Fibroblast of lung (primary cell): ENCODE data around the gene TUBGCP2. TPM values are rescaled to one million over a fixed set of nuclear protein-coding genes. Genes with fewer than 3 reads are reported as not detected.
"Not testable (repeated sequence)": the region's sequence is repeated elsewhere in the genome, so short reads cannot be mapped to it uniquely, and the experiment has no call there.

Experiments
- DNase-seq, 2 donors: peaks; one replicate each; pipeline versions ENCODE4 v3.0.0 to v3.0.0-alpha.2; 2010; ENCODE audit warnings: low read depth in 2 of 2
- H2AFZ ChIP-seq: 2 replicates; pipeline ENCODE4 v1.5.1; 2012; ENCODE audit warnings: low read length, control low read depth, inconsistent platforms
- H3K27ac ChIP-seq: 2 replicates; pipeline ENCODE4 v1.5.1; 2011; ENCODE audit warnings: low read length, control low read depth; ENCODE audit not compliant: insufficient read depth
- H3K27me3 ChIP-seq: 2 replicates; pipeline ENCODE4 v1.5.1; 2011; ENCODE audit warnings: mild to moderate bottlenecking, low read length; ENCODE audit not compliant: control insufficient read depth, insufficient read depth
- H3K36me3 ChIP-seq: 2 replicates; pipeline ENCODE4 v1.5.1; 2011; ENCODE audit warnings: low read length; ENCODE audit not compliant: control insufficient read depth, insufficient read depth
- H3K4me1 ChIP-seq: 2 replicates; pipeline ENCODE4 v1.5.1; 2011; ENCODE audit warnings: low read length; ENCODE audit not compliant: control insufficient read depth, insufficient read depth; ENCODE audit errors: extremely low read depth
- H3K4me2 ChIP-seq: 2 replicates; pipeline ENCODE4 v1.5.1; 2011; ENCODE audit warnings: low read length, control low read depth; ENCODE audit not compliant: insufficient read depth; ENCODE audit errors: extremely low read depth
- H3K4me3 ChIP-seq, 4 experiments: fragments of 200-600 bp in 1 of 4; sonication (generic) in 1 of 4; replicated peaks in 1 of 4; 2 replicates each; pipeline ENCODE4 v1.5.1; 2011 to 2016; ENCODE audit warnings: low read length in 4 of 4, low read depth in 3 of 4, mild to moderate bottlenecking in 3 of 4, control low read depth in 2 of 4, inconsistent platforms in 1 of 4, mixed read lengths in 1 of 4; ENCODE audit not compliant: insufficient read depth in 1 of 4; ENCODE audit errors: control extremely low read depth in 1 of 4
- H3K79me2 ChIP-seq: 2 replicates; pipeline ENCODE4 v1.5.1; 2012; ENCODE audit warnings: mild to moderate bottlenecking, low read length, inconsistent platforms; ENCODE audit not compliant: control insufficient read depth, insufficient read depth
- H3K9ac ChIP-seq: 2 replicates; pipeline ENCODE4 v1.5.1; 2011; ENCODE audit warnings: mild to moderate bottlenecking, low read length, control low read depth; ENCODE audit not compliant: insufficient read depth
- H3K9me3 ChIP-seq: 2 replicates; pipeline ENCODE4 v1.5.1; 2012; ENCODE audit warnings: low read depth, low read length; ENCODE audit not compliant: control insufficient read depth, insufficient read depth
- H4K20me1 ChIP-seq: 2 replicates; pipeline ENCODE4 v1.5.1; 2011; ENCODE audit warnings: low read length; ENCODE audit not compliant: control insufficient read depth, insufficient read depth; ENCODE audit errors: extremely low read depth
- CTCF ChIP-seq, 2 donors: IDR thresholded peaks in 1 of 2; conservative IDR thresholded peaks in 1 of 2; 1 replicate in 1 of 2; 2 replicates in 1 of 2; pipeline ENCODE4 v1.5.1; 2011 to 2012; ENCODE audit warnings: low read length in 2 of 2, control low read depth in 1 of 2, inconsistent platforms in 1 of 2, low read depth in 1 of 2, mild to moderate bottlenecking in 1 of 2
- EZH2 ChIP-seq: IDR thresholded peaks from 2 replicates; pipeline ENCODE4 v1.5.1; 2012; ENCODE audit warnings: low read length, control low read depth, mild to moderate bottlenecking; ENCODE audit errors: missing control alignments
- polyA plus RNA-seq, 2 donors: library from polyadenylated mRNA; depleted of rRNA in 1 of 2; stranded (reverse) in 1 of 2; unstranded in 1 of 2; fragments of >200 nt; gene quantifications; 2 replicates each; pipeline ENCODE4 v1.2.1, GENCODE V29; 2011 to 2012; ENCODE audit warnings: missing spikeins in 1 of 2
- total RNA-seq: library from RNA; depleted of rRNA; stranded (reverse); fragments of >200 nt; gene quantifications from 2 replicates; pipeline ENCODE4 v1.2.1, GENCODE V29; 2014

TUBGCP2 gene
- total and polyA plus RNA-seq, 2 donors (not counting 1 experiment from before 2014, with no cell fraction given): 31.0 to 60.8 TPM

GRCh38 chr10:133267829-133268228, 40.8 kb downstream of the TUBGCP2 start:
- no peak overlapping the region for H3K4me3 ChIP-seq
- H3K27ac ChIP-seq: no peak overlapping the region
- DNase-seq: no peak
- H3K27me3 ChIP-seq: no peaks in the 10 kb centered on the region
- no peaks in the 10 kb centered on the region for H3K79me2 ChIP-seq
- no peaks in the 10 kb centered on the region for H3K9me3 ChIP-seq
- H2AFZ ChIP-seq: no peak overlapping the region
- no peaks in the 10 kb centered on the region for H3K36me3 ChIP-seq
- H3K4me2 ChIP-seq: no peak overlapping the region
- TF ChIP-seq CTCF (conservative IDR thresholded peaks at IDR 0.05 in 1 of 2, IDR thresholded peaks at IDR 0.05 in 1 of 2; ENCODE audit: low read depth in 1 of 2, low read length in 2 of 2) (no peak), EZH2 (no peak)
- H3K4me1 ChIP-seq: no peaks in the 10 kb centered on the region
- no peak overlapping the region for H3K9ac ChIP-seq
- no peaks in the 10 kb centered on the region for H4K20me1 ChIP-seq

DNA sequence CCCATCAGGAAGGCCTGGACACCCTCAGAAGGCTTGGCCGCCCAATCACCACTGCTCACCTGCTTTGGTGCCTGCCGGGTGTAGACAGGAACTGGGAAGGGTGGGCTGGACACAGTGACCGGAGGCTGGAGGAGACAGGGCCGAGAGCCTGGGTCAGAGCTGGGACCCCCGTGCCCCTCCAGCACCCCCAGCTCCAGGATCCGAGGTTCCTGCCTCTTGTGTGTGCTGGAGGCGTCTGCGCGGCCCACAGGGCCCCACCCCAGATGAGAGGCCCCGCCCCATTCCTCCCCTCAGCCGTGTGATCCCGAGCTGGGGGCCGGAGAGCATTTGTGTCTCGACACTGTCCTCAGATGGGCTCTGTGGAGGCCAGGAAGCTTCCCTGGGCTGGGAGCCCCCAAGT, 41.4 kb downstream of the TUBGCP2 start:
- Histone ChIP-seq H3K27ac (no peak overlapping the region), H3K79me2 (no peaks in the 10 kb centered on the region), H3K4me1 (no peaks in the 10 kb centered on the region), H3K36me3 (no peaks in the 10 kb centered on the region), H3K4me3 (no peak overlapping the region), H3K9me3 (no peaks in the 10 kb centered on the region), H3K27me3 (no peaks in the 10 kb centered on the region), H3K4me2 (no peak overlapping the region), H4K20me1 (no peaks in the 10 kb centered on the region), H2AFZ (no peak overlapping the region), H3K9ac (no peak overlapping the region)
- DNase-seq: no peak
- TF ChIP-seq CTCF (conservative IDR thresholded peaks at IDR 0.05 in 1 of 2, IDR thresholded peaks at IDR 0.05 in 1 of 2; ENCODE audit: low read depth in 1 of 2, low read length in 2 of 2) (no peak), EZH2 (no peak)

GRCh38 chr10:133266056-133266795, 42.4 kb downstream of the TUBGCP2 start:
- Histone ChIP-seq H2AFZ (no peak overlapping the region), H3K4me1 (peaks cover 1% of the 10 kb centered on the region), H3K36me3 (no peaks in the 10 kb centered on the region), H3K9ac (no peak overlapping the region), H3K27me3 (no peaks in the 10 kb centered on the region), H3K27ac (no peak overlapping the region), H3K4me2 (no peak overlapping the region), H3K9me3 (no peaks in the 10 kb centered on the region), H3K79me2 (no peaks in the 10 kb centered on the region), H3K4me3 (no peak overlapping the region), H4K20me1 (no peaks in the 10 kb centered on the region)
- no peak for TF ChIP-seq CTCF (conservative IDR thresholded peaks at IDR 0.05 in 1 of 2, IDR thresholded peaks at IDR 0.05 in 1 of 2; ENCODE audit: low read depth in 1 of 2, low read length in 2 of 2)
- TF ChIP-seq EZH2: no peak
- no peak for DNase-seq

DNA sequence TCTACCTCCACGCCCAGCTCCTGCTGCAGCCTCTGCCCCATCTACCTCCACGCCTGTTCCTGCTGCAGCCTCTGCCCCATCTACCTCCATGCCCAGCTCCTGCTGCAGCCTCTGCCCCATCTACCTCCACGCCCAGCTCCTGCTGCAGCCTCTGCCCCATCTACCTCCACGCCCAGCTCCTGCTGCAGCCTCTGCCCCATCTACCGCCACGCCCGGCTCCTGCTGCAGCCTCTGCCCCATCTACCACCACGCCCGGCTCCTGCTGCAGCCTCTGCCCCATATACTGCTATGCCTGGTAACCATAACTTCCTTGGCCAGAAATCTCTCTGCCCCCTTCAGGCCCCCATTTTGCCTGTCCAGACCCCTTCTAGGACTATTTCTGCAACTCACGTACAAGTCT, 43.6 kb downstream of the TUBGCP2 start:
- not testable (repeated sequence) for H3K79me2 ChIP-seq, H3K36me3 ChIP-seq, H3K4me1 ChIP-seq, H3K4me2 ChIP-seq, H2AFZ ChIP-seq, H3K27ac ChIP-seq, H3K4me3 ChIP-seq, H3K9ac ChIP-seq, H4K20me1 ChIP-seq, DNase-seq, H3K27me3 ChIP-seq, H3K9me3 ChIP-seq
